Omental fat pad (tissue), 4 donors: Measurements from ENCODE around the gene PAPSS1. TPM values are rescaled to one million over a fixed set of nuclear protein-coding genes. Genes with fewer than 3 reads are reported as not detected.

ENCODE experiments used
- ATAC-seq: fragments of 150-250 bp; one replicate; pipeline ENCODE4 v1.9.1; 2016; ENCODE audit warnings: mild to moderate bottlenecking, moderate library complexity; ENCODE audit not compliant: low FRiP score
- DNase-seq: peaks from one replicate; pipeline ENCODE4 v3.0.0-alpha.2; 2019; ENCODE audit warnings: low spot score
- CTCF ChIP-seq, 3 donors: fragments of 450-650 bp; IDR thresholded peaks; one replicate each; pipeline ENCODE4 v1.5.1; 2016 to 2017; ENCODE audit warnings: antibody characterized with exemption in 3 of 3, mild to moderate bottlenecking in 3 of 3, moderate library complexity in 2 of 3
- total RNA-seq, 4 donors: library from RNA; depleted of rRNA; stranded (reverse); fragments of >200 nt; gene quantifications; one replicate each; pipeline ENCODE4 v1.1.0, GENCODE V29; 2016

PAPSS1 gene
- total RNA-seq, 4 donors from 2014 or later, result 29.4 to 41.5 (median 37.6) TPM

- ATAC-seq, result no peak
- TF ChIP-seq CTCF (IDR thresholded peaks at IDR 0.05), result no peak
- no peak for DNase-seq
These were observed 130.8 kb downstream of the PAPSS1 start for GRCh38 chr4:107589269-107589668.

- DNase-seq, result no peak
- ATAC-seq, result no peak
- TF ChIP-seq CTCF (IDR thresholded peaks at IDR 0.05), result no peak
These were observed 133.7 kb downstream of the PAPSS1 start for GRCh38 chr4:107586371-107586770.

GRCh38 chr4:107579099-107579498 is 140.9 kb downstream of the PAPSS1 start:
- no peak for TF ChIP-seq CTCF (IDR thresholded peaks at IDR 0.05)
- ATAC-seq, result no peak
- DNase-seq, result no peak

GRCh38 chr4:107578321-107578720 is 141.7 kb downstream of the PAPSS1 start:
- ATAC-seq, result no peak

GRCh38 chr4:107577743-107578142 is 142.3 kb downstream of the PAPSS1 start:
- DNase-seq, result no peak
- ATAC-seq, result no peak
- TF ChIP-seq CTCF (IDR thresholded peaks at IDR 0.05), result no peak

More at GRCh38 chr4:107578321-107578720, 141.7 kb downstream of the PAPSS1 start:
- no peak for DNase-seq
- TF ChIP-seq CTCF (IDR thresholded peaks at IDR 0.05), result no peak

- ATAC-seq (no peak), DNase-seq (no peak)
- no peak for TF ChIP-seq CTCF (IDR thresholded peaks at IDR 0.05)
These were observed 144.8 kb downstream of the PAPSS1 start for GRCh38 chr4:107575243-107575642.

- DNase-seq (no peak), ATAC-seq (no peak)
- no peak for TF ChIP-seq CTCF (IDR thresholded peaks at IDR 0.05)
These were observed 147.8 kb downstream of the PAPSS1 start for GRCh38 chr4:107572281-107572680.
